ENCODE results near the gene LTO1.

GRCh38 chr11:69671734-69672465, 3.3 kb downstream of the LTO1 start:
- TF ChIP-seq CHD2 (IDR thresholded peaks at IDR 0.05; ENCODE audit: borderline replicate concordance, low read depth, low read length) (no peak), POLR2A (IDR thresholded peaks at IDR 0.05; ENCODE audit: low read depth, low read length) (no peak), EZH2 (IDR thresholded peaks at IDR 0.05; ENCODE audit: borderline replicate concordance, control insufficient read depth, low read depth, low read length) (no peak), CUX1 (IDR thresholded peaks at IDR 0.05; ENCODE audit: insufficient replicate concordance, low read depth, low read length) (no peak), USF2 (IDR thresholded peaks at IDR 0.05; ENCODE audit: borderline replicate concordance, low read depth, low read length) (no peak), CREB1 (IDR thresholded peaks at IDR 0.05; ENCODE audit: low read depth) (no peak), CTCF (IDR thresholded peaks at IDR 0.05 in 2 of 3, conservative IDR thresholded peaks at IDR 0.05 in 1 of 3; ENCODE audit: control insufficient read depth in 2 of 3, extremely low read depth in 1 of 3, insufficient read depth in 1 of 3, low read depth in 3 of 3, low read length in 3 of 3) (no peak)
